HepG2 (cell line): ENCODE data around the gene ZNF616. TPM values are rescaled to one million over a fixed set of nuclear protein-coding genes. Genes with fewer than 3 reads are reported as not detected.

Experiments used
- ATRX ChIP-seq: sonication (generic); formaldehyde crosslinking; IDR thresholded peaks from 2 replicates; pipeline ENCODE4 v1.4.0; 2020; ENCODE audit warnings: missing genetic modification reagents, borderline replicate concordance
- ELF4 ChIP-seq: sonication (generic); formaldehyde crosslinking; IDR thresholded peaks from 2 replicates; pipeline ENCODE4 v1.5.0; 2020; ENCODE audit warnings: missing genetic modification reagents, mild to moderate bottlenecking, moderate library complexity, borderline replicate concordance
- GLI4 ChIP-seq: sonication (generic); formaldehyde crosslinking; IDR thresholded peaks from 2 replicates; pipeline ENCODE4 v1.5.1; 2020; ENCODE audit warnings: missing genetic modification reagents, mild to moderate bottlenecking, moderate library complexity, borderline replicate concordance
- MBD4 ChIP-seq: IDR thresholded peaks from 2 replicates; pipeline ENCODE4 v1.6.1; 2012; ENCODE audit warnings: low read length, inconsistent platforms, borderline replicate concordance
- PAWR ChIP-seq: sonication (generic); formaldehyde crosslinking; IDR thresholded peaks from 2 replicates; pipeline ENCODE4 v1.4.0; 2020; ENCODE audit warnings: missing genetic modification reagents, mild to moderate bottlenecking, borderline replicate concordance
- SPEN ChIP-seq: sonication (generic); formaldehyde crosslinking; IDR thresholded peaks from 2 replicates; pipeline ENCODE4 v1.5.1; 2020; ENCODE audit warnings: low read depth, mild to moderate bottlenecking, missing genetic modification reagents
- SRSF4 ChIP-seq: fragments of 200-400 bp; formaldehyde crosslinking; IDR thresholded peaks from one replicate; pipeline ENCODE4 v1.6.1; 2018; ENCODE audit warnings: mild to moderate bottlenecking, low read depth, low read length, moderate library complexity; ENCODE audit not compliant: poor library complexity, severe bottlenecking
- TSC22D2 ChIP-seq: sonication (generic); formaldehyde crosslinking; IDR thresholded peaks from 2 replicates; pipeline ENCODE4 v1.5.1; 2020; ENCODE audit warnings: missing genetic modification reagents, mild to moderate bottlenecking, borderline replicate concordance
- ZMYM4 ChIP-seq: sonication (generic); formaldehyde crosslinking; IDR thresholded peaks from 2 replicates; pipeline ENCODE4 v1.8.1; 2023; ENCODE audit warnings: mild to moderate bottlenecking, missing genetic modification reagents
- ZNF124 ChIP-seq: sonication (generic); formaldehyde crosslinking; IDR thresholded peaks from 2 replicates; pipeline ENCODE4 v1.4.0; 2020; ENCODE audit warnings: missing genetic modification reagents
- ZNF17 ChIP-seq: sonication (generic); formaldehyde crosslinking; IDR thresholded peaks from 2 replicates; pipeline ENCODE4 v1.5.0; 2020; ENCODE audit warnings: mild to moderate bottlenecking, missing genetic modification reagents
- ZNF709 ChIP-seq: sonication (generic); formaldehyde crosslinking; IDR thresholded peaks from 2 replicates; pipeline ENCODE4 v1.5.0; 2020; ENCODE audit warnings: mild to moderate bottlenecking, missing genetic modification reagents
- ZNF839 ChIP-seq: sonication (generic); formaldehyde crosslinking; IDR thresholded peaks from 2 replicates; pipeline ENCODE4 v1.4.0; 2020; ENCODE audit warnings: missing genetic modification reagents, mild to moderate bottlenecking, borderline replicate concordance
- ZSCAN30 ChIP-seq: sonication (generic); formaldehyde crosslinking; IDR thresholded peaks from 2 replicates; pipeline ENCODE4 v1.5.0; 2020; ENCODE audit warnings: mild to moderate bottlenecking, missing genetic modification reagents
- polyA plus RNA-seq, 8 experiments: library from polyadenylated mRNA; depleted of rRNA in 3 of 8; stranded (reverse) in 7 of 8; unstranded in 1 of 8; fragments of >200 nt; fragmentation: Illumina TruSeq in 4 of 8; extraction: Trizol in 4 of 8; gene quantifications; 2 replicates each; pipeline versions ENCODE4 v1.2.1 to v1.2.3, GENCODE V29; 2011 to 2016; ENCODE audit warnings: low read depth in 4 of 8, missing spikeins in 1 of 8, mixed read lengths in 1 of 8; ENCODE audit not compliant: insufficient read depth in 1 of 8
- total RNA-seq, 5 experiments: library from RNA; depleted of rRNA; stranded (reverse); fragments of >200 nt; fragmentation: Illumina TruSeq; extraction: Trizol; gene quantifications; 2 replicates each; pipeline ENCODE4 v1.2.3, GENCODE V29; 2016; ENCODE audit warnings: low read depth in 1 of 5
- TF ChIP-seq, protein P1 (sequence below): sonication (generic); formaldehyde crosslinking; IDR thresholded peaks from 2 replicates; pipeline ENCODE4 v1.8.1; 2023; ENCODE audit warnings: mild to moderate bottlenecking, missing genetic modification reagents, borderline replicate concordance
- TF ChIP-seq, protein P2 (sequence below): sonication (generic); formaldehyde crosslinking; IDR thresholded peaks from 2 replicates; pipeline ENCODE4 v1.4.0; 2020; ENCODE audit warnings: missing genetic modification reagents
- TF ChIP-seq, protein P3 (sequence below): sonication (generic); formaldehyde crosslinking; IDR thresholded peaks from 2 replicates; pipeline ENCODE4 v1.4.0; 2020; ENCODE audit warnings: missing genetic modification reagents
- TF ChIP-seq, protein P4 (sequence below): sonication (generic); formaldehyde crosslinking; IDR thresholded peaks from 2 replicates; pipeline ENCODE4 v1.4.0; 2020; ENCODE audit warnings: mild to moderate bottlenecking, missing genetic modification reagents
- TF ChIP-seq, protein P5 (sequence below): IDR thresholded peaks from 2 replicates; pipeline ENCODE4 v1.6.1; 2016; ENCODE audit warnings: missing genetic modification reagents, missing compliant biosample characterization

The ZNF616 gene
- total and polyA plus RNA-seq, 2 of the 13 experiments (the other 11 are each of a cell fraction or from before 2014, with no cell fraction given) = 2.2 to 10.4 TPM

DNA sequence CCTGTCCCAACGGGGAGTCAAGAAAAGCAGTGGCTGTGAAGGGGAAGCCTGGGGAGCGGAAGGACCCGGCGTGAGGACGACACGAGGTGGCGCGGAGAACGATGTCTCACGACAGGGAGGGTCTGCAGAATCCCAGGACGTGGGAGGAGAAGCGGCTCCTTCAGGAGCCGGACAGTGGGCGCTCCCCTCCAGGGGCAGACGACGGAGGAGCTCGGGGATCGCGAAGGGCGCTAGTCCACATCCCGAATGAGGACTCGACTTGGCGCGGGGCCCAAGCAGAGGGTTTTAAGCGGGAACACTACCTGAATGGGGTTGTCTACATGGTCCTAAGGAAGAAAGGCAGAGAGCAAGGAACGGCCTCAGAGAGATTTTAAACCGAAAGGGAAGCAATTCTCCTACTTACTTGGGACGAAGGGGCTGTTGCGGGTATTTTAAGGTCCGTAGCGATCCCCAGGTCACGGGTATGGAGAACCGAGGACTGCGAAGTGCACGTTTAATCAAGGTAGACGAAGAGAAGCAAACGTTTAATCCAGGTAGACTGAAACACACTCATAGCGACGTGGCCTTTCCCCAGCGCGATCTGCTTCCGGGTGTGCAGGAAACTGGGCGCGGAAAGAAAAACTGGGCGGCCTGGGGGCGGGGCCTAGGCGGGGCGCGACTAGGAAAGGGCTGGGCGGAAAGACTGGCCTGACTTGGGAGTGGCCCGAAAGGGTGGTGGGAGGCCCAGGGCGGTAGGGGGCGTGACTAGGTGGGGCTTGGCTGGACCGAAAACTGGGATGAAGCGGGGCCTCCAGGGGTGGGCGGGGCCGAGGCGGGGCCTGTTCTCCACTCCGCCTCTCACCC is 44.3 kb downstream of the ZNF616 start, which contains the start of gene ZNF841 (continued):
- TF ChIP-seq, protein P1, sequence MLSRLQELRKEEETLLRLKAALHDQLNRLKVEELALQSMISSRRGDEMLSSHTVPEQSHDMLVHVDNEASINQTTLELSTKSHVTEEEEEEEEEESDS (CRISPR knock-in tag) = no peak
- TF ChIP-seq SRSF4 (no peak), ZMYM4 (peak; percentile 89), ZNF17 (CRISPR knock-in tag) (no peak), GLI4 (0 out of 2 replicates have a peak, but pooled peaks have one; percentile 53), ATRX (CRISPR knock-in tag) (no peak), ZNF839 (CRISPR knock-in tag) (0 out of 2 replicates have a peak, but pooled peaks have one; percentile 7), ZNF124 (no peak), PAWR (CRISPR knock-in tag) (no peak), ZNF709 (CRISPR knock-in tag) (no peak), TSC22D2 (CRISPR knock-in tag) (no peak), MBD4 (no peak), ELF4 (CRISPR knock-in tag) (peak; percentile 65; the same call in 1 of the 2 replicates), ZSCAN30 (CRISPR knock-in tag) (no peak), SPEN (peak; percentile 77; the same call in 1 of the 2 replicates)
- TF ChIP-seq, protein P2, sequence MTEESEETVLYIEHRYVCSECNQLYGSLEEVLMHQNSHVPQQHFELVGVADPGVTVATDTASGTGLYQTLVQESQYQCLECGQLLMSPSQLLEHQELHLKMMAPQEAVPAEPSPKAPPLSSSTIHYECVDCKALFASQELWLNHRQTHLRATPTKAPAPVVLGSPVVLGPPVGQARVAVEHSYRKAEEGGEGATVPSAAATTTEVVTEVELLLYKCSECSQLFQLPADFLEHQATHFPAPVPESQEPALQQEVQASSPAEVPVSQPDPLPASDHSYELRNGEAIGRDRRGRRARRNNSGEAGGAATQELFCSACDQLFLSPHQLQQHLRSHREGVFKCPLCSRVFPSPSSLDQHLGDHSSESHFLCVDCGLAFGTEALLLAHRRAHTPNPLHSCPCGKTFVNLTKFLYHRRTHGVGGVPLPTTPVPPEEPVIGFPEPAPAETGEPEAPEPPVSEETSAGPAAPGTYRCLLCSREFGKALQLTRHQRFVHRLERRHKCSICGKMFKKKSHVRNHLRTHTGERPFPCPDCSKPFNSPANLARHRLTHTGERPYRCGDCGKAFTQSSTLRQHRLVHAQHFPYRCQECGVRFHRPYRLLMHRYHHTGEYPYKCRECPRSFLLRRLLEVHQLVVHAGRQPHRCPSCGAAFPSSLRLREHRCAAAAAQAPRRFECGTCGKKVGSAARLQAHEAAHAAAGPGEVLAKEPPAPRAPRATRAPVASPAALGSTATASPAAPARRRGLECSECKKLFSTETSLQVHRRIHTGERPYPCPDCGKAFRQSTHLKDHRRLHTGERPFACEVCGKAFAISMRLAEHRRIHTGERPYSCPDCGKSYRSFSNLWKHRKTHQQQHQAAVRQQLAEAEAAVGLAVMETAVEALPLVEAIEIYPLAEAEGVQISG (CRISPR knock-in tag) = peak; percentile 54
- TF ChIP-seq, protein P3, sequence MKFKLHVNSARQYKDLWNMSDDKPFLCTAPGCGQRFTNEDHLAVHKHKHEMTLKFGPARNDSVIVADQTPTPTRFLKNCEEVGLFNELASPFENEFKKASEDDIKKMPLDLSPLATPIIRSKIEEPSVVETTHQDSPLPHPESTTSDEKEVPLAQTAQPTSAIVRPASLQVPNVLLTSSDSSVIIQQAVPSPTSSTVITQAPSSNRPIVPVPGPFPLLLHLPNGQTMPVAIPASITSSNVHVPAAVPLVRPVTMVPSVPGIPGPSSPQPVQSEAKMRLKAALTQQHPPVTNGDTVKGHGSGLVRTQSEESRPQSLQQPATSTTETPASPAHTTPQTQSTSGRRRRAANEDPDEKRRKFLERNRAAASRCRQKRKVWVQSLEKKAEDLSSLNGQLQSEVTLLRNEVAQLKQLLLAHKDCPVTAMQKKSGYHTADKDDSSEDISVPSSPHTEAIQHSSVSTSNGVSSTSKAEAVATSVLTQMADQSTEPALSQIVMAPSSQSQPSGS (CRISPR knock-in tag) = no peak
- TF ChIP-seq, protein P4, sequence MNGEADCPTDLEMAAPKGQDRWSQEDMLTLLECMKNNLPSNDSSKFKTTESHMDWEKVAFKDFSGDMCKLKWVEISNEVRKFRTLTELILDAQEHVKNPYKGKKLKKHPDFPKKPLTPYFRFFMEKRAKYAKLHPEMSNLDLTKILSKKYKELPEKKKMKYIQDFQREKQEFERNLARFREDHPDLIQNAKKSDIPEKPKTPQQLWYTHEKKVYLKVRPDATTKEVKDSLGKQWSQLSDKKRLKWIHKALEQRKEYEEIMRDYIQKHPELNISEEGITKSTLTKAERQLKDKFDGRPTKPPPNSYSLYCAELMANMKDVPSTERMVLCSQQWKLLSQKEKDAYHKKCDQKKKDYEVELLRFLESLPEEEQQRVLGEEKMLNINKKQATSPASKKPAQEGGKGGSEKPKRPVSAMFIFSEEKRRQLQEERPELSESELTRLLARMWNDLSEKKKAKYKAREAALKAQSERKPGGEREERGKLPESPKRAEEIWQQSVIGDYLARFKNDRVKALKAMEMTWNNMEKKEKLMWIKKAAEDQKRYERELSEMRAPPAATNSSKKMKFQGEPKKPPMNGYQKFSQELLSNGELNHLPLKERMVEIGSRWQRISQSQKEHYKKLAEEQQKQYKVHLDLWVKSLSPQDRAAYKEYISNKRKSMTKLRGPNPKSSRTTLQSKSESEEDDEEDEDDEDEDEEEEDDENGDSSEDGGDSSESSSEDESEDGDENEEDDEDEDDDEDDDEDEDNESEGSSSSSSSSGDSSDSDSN = peak; percentile 52
- TF ChIP-seq, protein P5, sequence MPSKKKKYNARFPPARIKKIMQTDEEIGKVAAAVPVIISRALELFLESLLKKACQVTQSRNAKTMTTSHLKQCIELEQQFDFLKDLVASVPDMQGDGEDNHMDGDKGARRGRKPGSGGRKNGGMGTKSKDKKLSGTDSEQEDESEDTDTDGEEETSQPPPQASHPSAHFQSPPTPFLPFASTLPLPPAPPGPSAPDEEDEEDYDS (CRISPR knock-in tag) = peak; percentile 72
